GM12891 (cell line): ENCODE results near the gene SYNGAP1.
A peak's percentile ranks its signal among the peaks of the same experiment; 100 is the strongest.

Experiments used
- DNase-seq: peaks from one replicate; pipeline ENCODE4 v3.0.0; 2011; ENCODE audit warnings: low spot score; ENCODE audit not compliant: insufficient read length
- FAIRE-seq: peaks from 2 replicates; lab custom pipeline; 2011; peaks lifted over from hg19 to GRCh38; lab: Jason Lieb, UNC
- PAX5 ChIP-seq: IDR thresholded peaks from 2 replicates; pipeline ENCODE4 v1.6.1; 2011; ENCODE audit warnings: low read length, moderate library complexity, mild to moderate bottlenecking; ENCODE audit not compliant: insufficient read depth, severe bottlenecking
- POLR2A ChIP-seq: IDR thresholded peaks from 2 replicates; pipeline ENCODE4 v1.6.1; 2011; ENCODE audit warnings: low read depth, low read length, control low read depth
- POLR2AphosphoS5 ChIP-seq: IDR thresholded peaks from 2 replicates; pipeline ENCODE4 v1.6.1; 2011; ENCODE audit warnings: low read depth, low read length, control low read depth
- POU2F2 ChIP-seq: IDR thresholded peaks from 2 replicates; pipeline ENCODE4 v1.6.1; 2011; ENCODE audit warnings: low read depth, mild to moderate bottlenecking, control low read depth, low read length, moderate library complexity
- SPI1 ChIP-seq: IDR thresholded peaks from 2 replicates; pipeline ENCODE4 v1.6.1; 2011; ENCODE audit warnings: low read depth, low read length, control low read depth
- TAF1 ChIP-seq: IDR thresholded peaks from 2 replicates; pipeline ENCODE4 v1.6.1; 2011; ENCODE audit warnings: low read depth, low read length, control low read depth

SYNGAP1 gene

DNA sequence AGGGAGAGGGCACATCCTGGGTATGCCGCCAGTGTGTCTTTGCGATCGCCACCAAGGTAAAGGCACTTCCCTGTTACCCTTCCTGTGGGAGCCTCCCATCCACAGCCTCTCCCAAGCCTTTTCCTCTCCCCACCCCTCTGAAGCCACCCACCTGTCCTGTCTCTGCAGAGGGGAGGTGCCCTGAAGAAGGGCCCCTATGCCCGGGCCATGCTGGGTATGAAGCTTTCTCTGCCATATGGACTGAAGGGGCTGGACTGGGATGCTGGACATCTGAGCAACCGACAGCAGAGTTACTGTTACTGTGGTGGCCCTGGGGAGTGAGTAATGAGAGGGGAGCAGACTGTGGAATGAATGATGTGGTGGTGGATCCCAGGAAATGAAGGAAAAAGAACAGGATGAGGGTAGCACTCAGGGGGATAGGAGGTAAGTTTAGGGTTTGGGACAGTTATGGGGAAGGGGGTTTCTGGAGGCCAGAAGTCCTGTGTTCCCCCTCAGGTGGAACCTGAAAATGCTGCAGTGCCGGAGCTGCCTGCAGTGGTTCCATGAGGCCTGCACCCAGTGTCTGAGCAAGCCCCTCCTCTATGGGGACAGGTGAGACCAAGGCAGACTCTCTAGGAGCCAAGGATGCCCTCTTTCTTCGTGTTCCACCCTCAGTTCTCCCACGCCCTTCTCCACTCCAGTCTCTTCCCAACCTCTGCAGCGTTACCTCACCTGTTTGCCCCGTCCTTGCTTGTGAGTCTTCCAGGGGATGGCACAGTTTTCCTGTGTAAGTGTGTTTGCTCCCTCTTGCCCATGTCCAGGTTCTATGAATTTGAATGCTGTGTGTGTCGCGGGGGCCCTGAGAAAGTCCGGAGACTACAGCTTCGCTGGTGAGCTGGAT lies 6.4 kb upstream of the SYNGAP1 start:
- DNase-seq: no peak
- TF ChIP-seq SPI1 (no peak), POLR2AphosphoS5 (0 out of 2 replicates have a peak, but pooled peaks have one; percentile 6)
- no peak for FAIRE-seq

DNA sequence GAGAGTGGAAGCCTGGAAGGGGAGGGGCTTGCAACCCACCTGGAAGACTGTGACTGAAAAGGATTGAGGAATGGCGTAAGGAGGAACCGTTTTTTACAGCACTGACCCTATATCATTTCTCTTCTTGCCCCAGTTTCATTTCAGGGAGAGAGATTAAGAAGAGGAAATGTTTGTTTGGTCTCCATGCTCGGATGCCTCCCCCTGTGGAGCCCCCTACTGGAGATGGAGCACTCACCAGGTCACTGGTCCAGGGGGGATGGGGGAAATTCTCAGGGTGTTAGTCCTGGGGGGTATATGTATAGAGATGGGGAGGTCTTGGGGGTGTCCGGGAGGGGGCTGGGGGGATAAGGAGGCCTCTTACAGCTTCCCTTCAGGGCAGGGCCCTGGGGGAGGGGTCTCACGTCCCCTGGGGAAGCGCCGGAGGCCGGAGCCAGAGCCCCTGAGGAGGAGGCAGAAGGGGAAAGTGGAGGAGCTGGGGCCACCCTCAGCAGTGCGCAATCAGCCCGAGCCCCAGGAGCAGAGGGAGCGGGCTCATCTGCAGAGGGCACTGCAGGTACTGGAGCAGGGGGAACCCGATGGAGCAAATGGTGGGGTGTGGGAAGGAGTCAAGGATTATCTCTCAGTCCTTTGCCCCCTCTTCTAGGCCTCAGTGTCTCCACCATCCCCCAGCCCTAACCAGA lies 5.1 kb upstream of the SYNGAP1 start:
- no peak for FAIRE-seq
- no peak for DNase-seq
- no peak for TF ChIP-seq POU2F2
- 0 out of 2 replicates have a peak, but pooled peaks have one; percentile 6 for TF ChIP-seq SPI1
- TF ChIP-seq POLR2AphosphoS5: 0 out of 2 replicates have a peak, but pooled peaks have one; percentile 32

GRCh38 chr6:33415831-33416230 lies 4.0 kb upstream of the SYNGAP1 start:
- TF ChIP-seq SPI1: no peak
- TF ChIP-seq PAX5: no peak
- TF ChIP-seq TAF1: no peak
- TF ChIP-seq POLR2AphosphoS5: no peak
- TF ChIP-seq POU2F2: no peak
- no peak for TF ChIP-seq POLR2A
- no peak for DNase-seq
- no peak for FAIRE-seq

GRCh38 chr6:33416386-33417127 lies 3.3 kb upstream of the SYNGAP1 start:
- no peak for DNase-seq
- peak; percentile 48; the same call in 1 of the 2 replicates for TF ChIP-seq POLR2AphosphoS5
- no peak for TF ChIP-seq TAF1
- no peak for TF ChIP-seq SPI1
- TF ChIP-seq PAX5: no peak
- TF ChIP-seq POLR2A: peak; percentile 65
- TF ChIP-seq POU2F2: peak; percentile 96
- peak; percentile 87 for FAIRE-seq

DNA sequence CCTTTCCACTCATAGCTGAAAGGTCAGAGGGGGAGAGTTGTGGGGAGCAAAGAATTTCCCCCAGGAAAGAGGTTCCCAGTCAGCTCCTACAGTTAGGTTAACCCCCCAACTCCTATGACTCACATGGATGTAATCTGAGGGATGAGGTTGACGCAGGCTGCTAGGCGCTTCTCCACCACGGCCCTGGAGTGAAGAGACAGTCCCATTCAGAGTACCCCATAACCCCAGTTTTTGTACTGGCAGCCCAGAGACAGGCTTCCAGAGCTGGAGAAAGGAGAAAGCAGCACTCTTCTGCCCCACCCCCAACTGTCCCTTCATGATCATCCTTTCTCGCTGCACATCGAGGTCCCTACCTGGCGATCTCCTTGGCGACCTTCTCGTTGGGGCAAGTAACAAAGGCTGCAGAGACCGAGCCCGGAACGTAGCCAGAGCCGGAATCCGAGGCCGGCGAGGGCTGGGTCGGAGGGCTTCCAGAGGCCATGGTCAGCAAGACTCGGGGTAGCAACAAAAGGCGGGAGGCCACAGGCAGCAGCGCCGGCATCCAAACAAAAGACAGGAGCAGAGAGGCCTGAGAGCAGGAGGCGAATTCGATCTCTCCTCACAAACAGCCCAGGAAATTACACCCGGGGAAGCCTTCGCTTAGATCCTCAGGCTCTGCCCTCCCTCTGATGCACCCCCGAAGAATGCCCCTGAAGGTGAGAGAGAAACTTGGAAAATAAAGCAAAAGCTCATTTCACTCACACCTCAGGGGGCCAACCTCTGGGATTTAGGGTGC lies 2.5 kb upstream of the SYNGAP1 start:
- FAIRE-seq (no peak), DNase-seq (no peak)
- no peak for TF ChIP-seq TAF1
- no peak for TF ChIP-seq SPI1
- TF ChIP-seq PAX5: no peak
- no peak for TF ChIP-seq POLR2A
- no peak for TF ChIP-seq POU2F2
- TF ChIP-seq POLR2AphosphoS5: no peak; the same call in 1 of the 2 replicates

- FAIRE-seq: peak; percentile 100
- DNase-seq: peak; percentile 89
- TF ChIP-seq POLR2AphosphoS5 (0 out of 2 replicates have a peak, but pooled peaks have one; percentile 35), TAF1 (peak; percentile 65; the same call in 1 of the 2 replicates), POU2F2 (no peak), PAX5 (no peak), POLR2A (no peak; the same call in none of the 2 replicates)
These were observed 1.8 kb upstream of the SYNGAP1 start, which contains the start of gene CUTA for GRCh38 chr6:33417903-33418689. CUTA (minus strand) TSS chr6:33418107; CDS start chr6:33418000, 107 bp downstream.

- DNase-seq (no peak), FAIRE-seq (peak; percentile 43)
- TF ChIP-seq POU2F2 (no peak), POLR2AphosphoS5 (no peak), POLR2A (no peak; the same call in 1 of the 2 replicates), SPI1 (0 out of 2 replicates have a peak, but pooled peaks have one; percentile 15), PAX5 (no peak), TAF1 (no peak)
These were observed 1.1 kb upstream of the SYNGAP1 start for GRCh38 chr6:33418690-33419291.
